ENCODE results near the gene YBEY.

YBEY gene

GRCh38 chr21:46264046-46264689, 22.0 kb upstream of the YBEY start:
- in situ Hi-C loops (cut with MboI; ENCODE audit: low sequenced_read_pairs): no loop called here

GRCh38 chr21:46264690-46265144, 21.4 kb upstream of the YBEY start:
- in situ Hi-C loops (cut with MboI; ENCODE audit: low sequenced_read_pairs): no loop called here

- in situ Hi-C loops (cut with MboI; ENCODE audit: low sequenced_read_pairs): no loop called here
Measured at GRCh38 chr21:46265736-46266525, 20.2 kb upstream of the YBEY start.

GRCh38 chr21:46266946-46267345, 19.2 kb upstream of the YBEY start:
- in situ Hi-C loops (cut with MboI; ENCODE audit: low sequenced_read_pairs): no loop called here

- in situ Hi-C loops (cut with MboI; ENCODE audit: low sequenced_read_pairs): no loop called here
Measured at GRCh38 chr21:46268371-46268770, 17.8 kb upstream of the YBEY start.

GRCh38 chr21:46269466-46269865, 16.7 kb upstream of the YBEY start:
- in situ Hi-C loops (cut with MboI; ENCODE audit: low sequenced_read_pairs): no loop called here

GRCh38 chr21:46273341-46273740, 12.8 kb upstream of the YBEY start:
- in situ Hi-C loops (cut with MboI; ENCODE audit: low sequenced_read_pairs): no loop called here

GRCh38 chr21:46274797-46275390, 11.2 kb upstream of the YBEY start:
- in situ Hi-C loops (cut with MboI; ENCODE audit: low sequenced_read_pairs): no loop called here

GRCh38 chr21:46284077-46284644, 2.0 kb upstream of the YBEY start:
- in situ Hi-C loops (cut with MboI; ENCODE audit: low sequenced_read_pairs): no loop called here

- in situ Hi-C loops (cut with MboI; ENCODE audit: low sequenced_read_pairs): no loop called here
Measured at GRCh38 chr21:46284733-46285132, 1.4 kb upstream of the YBEY start.

GRCh38 chr21:46285206-46285661, 908 bp upstream of the YBEY start, which contains the start of gene MCM3AP:
Gene MCM3AP (minus strand): TSS chr21:46285611. CDS start chr21:46285286, 325 bp downstream.
- in situ Hi-C loops (cut with MboI; ENCODE audit: low sequenced_read_pairs): no loop called here

GRCh38 chr21:46286648-46287002, 483 bp downstream of the YBEY start:
- in situ Hi-C loops (cut with MboI; ENCODE audit: low sequenced_read_pairs): no loop called here

- in situ Hi-C loops (cut with MboI; ENCODE audit: low sequenced_read_pairs): no loop called here
Measured at GRCh38 chr21:46287541-46287940, 1.4 kb downstream of the YBEY start.

- in situ Hi-C loops (cut with MboI; ENCODE audit: low sequenced_read_pairs): no loop called here
Measured at GRCh38 chr21:46289655-46290179, 3.6 kb downstream of the YBEY start.

GRCh38 chr21:46291561-46291960, 5.4 kb downstream of the YBEY start:
- in situ Hi-C loops (cut with MboI; ENCODE audit: low sequenced_read_pairs): no loop called here

- in situ Hi-C loops (cut with MboI; ENCODE audit: low sequenced_read_pairs): no loop called here
Measured at GRCh38 chr21:46294647-46295176, 8.6 kb downstream of the YBEY start.

- in situ Hi-C loops (cut with MboI; ENCODE audit: low sequenced_read_pairs): no loop called here
Measured at GRCh38 chr21:46295177-46295770, 9.1 kb downstream of the YBEY start.

GRCh38 chr21:46295996-46296752, 10.0 kb downstream of the YBEY start:
- in situ Hi-C loops (cut with MboI; ENCODE audit: low sequenced_read_pairs): no loop called here

GRCh38 chr21:46297338-46298271, 11.5 kb downstream of the YBEY start:
- in situ Hi-C loops (cut with MboI; ENCODE audit: low sequenced_read_pairs): no loop called here

All from hTERT RPE-1 (cell line).